Lung (tissue), 12 donors: ENCODE data around the gene MYD88. TPM values are rescaled to one million over a fixed set of nuclear protein-coding genes. Genes with fewer than 3 reads are reported as not detected.

ENCODE experiments used
- ATAC-seq: fragments of 200-7000 bp; cut with Tn5 transposase; one replicate; pipeline ENCODE4 v1.9.1; 2020; ENCODE audit warnings: moderate number of reproducible peaks; ENCODE audit not compliant: insufficient read depth, low FRiP score
- DNase-seq, 3 donors: peaks; one replicate each; pipeline ENCODE4 v3.0.0-alpha.2; 2013 to 2017
- H3K27ac ChIP-seq, 2 donors: one replicate each; pipeline ENCODE4 v1.5.1; 2013; ENCODE audit warnings: mild to moderate bottlenecking in 2 of 2, moderate library complexity in 2 of 2, control low read depth in 1 of 2, inconsistent platforms in 1 of 2, low read depth in 1 of 2, low read length in 1 of 2
- H3K27me3 ChIP-seq, 3 donors: one replicate each; pipeline ENCODE4 v1.5.1; 2013; ENCODE audit warnings: low read length in 2 of 3; ENCODE audit not compliant: control insufficient read depth in 3 of 3, insufficient read depth in 3 of 3
- H3K36me3 ChIP-seq, 4 donors: one replicate each; pipeline ENCODE4 v1.5.1; 2013; ENCODE audit warnings: low read length in 4 of 4, mild to moderate bottlenecking in 1 of 4, moderate library complexity in 1 of 4; ENCODE audit not compliant: control insufficient read depth in 4 of 4, insufficient read depth in 4 of 4
- H3K4me1 ChIP-seq, 5 donors: one replicate each; pipeline ENCODE4 v1.5.1; 2013; ENCODE audit warnings: low read length in 5 of 5, mild to moderate bottlenecking in 2 of 5, moderate library complexity in 1 of 5; ENCODE audit not compliant: control insufficient read depth in 5 of 5, insufficient read depth in 5 of 5
- H3K4me3 ChIP-seq: one replicate; pipeline ENCODE4 v1.5.1; 2013; ENCODE audit warnings: mild to moderate bottlenecking, control low read depth, moderate library complexity
- H3K9ac ChIP-seq, 2 donors: one replicate each; pipeline ENCODE4 v1.5.1; 2013; ENCODE audit warnings: low read length in 2 of 2, control low read depth in 1 of 2; ENCODE audit not compliant: insufficient read depth in 1 of 2
- H3K9me3 ChIP-seq, 4 donors: one replicate each; pipeline ENCODE4 v1.5.1; 2013; ENCODE audit warnings: low read length in 3 of 4, mild to moderate bottlenecking in 1 of 4, moderate library complexity in 1 of 4; ENCODE audit not compliant: control insufficient read depth in 4 of 4, insufficient read depth in 3 of 4
- WGBS, 2 donors: extraction: QIAGEN DNeasy Blood & Tissue Kit; methylation state at CpG; one replicate each; pipeline ENCODE4 v1.1.7; 2013; 5-methylcytosine and 5-hydroxymethylcytosine counted together
- polyA plus RNA-seq, 2 donors: library from polyadenylated mRNA; stranded (reverse); fragments of 200-250 nt; gene quantifications; one replicate each; pipeline ENCODE4 v1.2.1, GENCODE V29; 2013
- total RNA-seq, 2 donors: library from RNA; depleted of rRNA in 1 of 2; stranded (reverse); fragments of >200 nt in 1 of 2; gene quantifications; one replicate each; pipeline ENCODE4 v1.2.1, GENCODE V29; 2014 to 2021
- TF ChIP-seq, protein P1 (sequence below): IDR thresholded peaks from 2 replicates; pipeline ENCODE4 v1.5.1; 2012; ENCODE audit warnings: mild to moderate bottlenecking; ENCODE audit errors: control extremely low read depth, extremely low read depth
- donor health status: control.
- donor health status: control.
- donor health status: Bipolar disorder and iron deficiency.
- donor health status: healthy.
- donor health status: DM: yes; HTN: yes; CAD: no.

MYD88 gene
- total and polyA plus RNA-seq, 4 donors, result 32.5 to 145 (median 60.3) TPM

DNA sequence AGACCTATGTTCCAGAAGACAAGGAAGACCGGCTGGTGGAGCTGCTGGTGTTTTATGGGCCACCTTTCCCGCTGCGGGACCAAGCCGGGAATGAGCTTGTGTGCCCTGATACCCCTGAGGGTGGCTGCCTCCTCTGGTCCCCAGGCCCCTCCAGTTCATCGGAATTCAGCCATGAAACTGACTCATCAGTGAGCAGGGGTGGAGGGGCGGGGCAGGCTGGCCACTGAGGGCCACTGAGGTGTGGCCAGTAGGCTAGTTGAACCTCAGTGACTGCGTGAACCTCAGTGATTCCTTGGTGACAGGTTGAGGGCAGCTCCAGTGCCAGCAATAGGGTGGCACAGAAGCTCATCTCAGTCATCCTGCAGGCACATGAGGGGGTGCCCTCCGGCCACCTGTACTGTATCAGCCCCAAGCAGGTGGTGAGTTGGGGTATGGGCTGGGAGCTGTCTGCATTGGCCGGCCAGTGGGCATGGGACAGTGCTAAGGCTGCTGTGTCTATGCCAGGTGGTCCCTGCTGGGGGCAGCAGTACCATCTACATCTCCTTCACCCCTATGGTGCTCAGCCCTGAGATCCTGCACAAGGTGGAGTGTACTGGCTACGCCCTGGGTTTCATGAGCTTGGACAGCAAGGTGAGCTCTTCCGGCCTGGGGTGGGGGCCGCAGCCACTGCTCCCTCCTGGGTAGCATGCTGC lies 21.8 kb upstream of the MYD88 start:
- no peak for DNase-seq
- H3K36me3 ChIP-seq, result peaks cover 0 to 21% (median 5%) of the 10 kb centered on the region in 4 donors
- no peak overlapping the region for H3K4me3 ChIP-seq
- 89 to 95% methylated on average over 12 of the region's 12 CpGs for WGBS, 2 donors
- no peak overlapping the region for H3K9ac ChIP-seq
- no peaks in the 10 kb centered on the region for H3K9me3 ChIP-seq
- no peak for ATAC-seq
- TF ChIP-seq, protein P1, sequence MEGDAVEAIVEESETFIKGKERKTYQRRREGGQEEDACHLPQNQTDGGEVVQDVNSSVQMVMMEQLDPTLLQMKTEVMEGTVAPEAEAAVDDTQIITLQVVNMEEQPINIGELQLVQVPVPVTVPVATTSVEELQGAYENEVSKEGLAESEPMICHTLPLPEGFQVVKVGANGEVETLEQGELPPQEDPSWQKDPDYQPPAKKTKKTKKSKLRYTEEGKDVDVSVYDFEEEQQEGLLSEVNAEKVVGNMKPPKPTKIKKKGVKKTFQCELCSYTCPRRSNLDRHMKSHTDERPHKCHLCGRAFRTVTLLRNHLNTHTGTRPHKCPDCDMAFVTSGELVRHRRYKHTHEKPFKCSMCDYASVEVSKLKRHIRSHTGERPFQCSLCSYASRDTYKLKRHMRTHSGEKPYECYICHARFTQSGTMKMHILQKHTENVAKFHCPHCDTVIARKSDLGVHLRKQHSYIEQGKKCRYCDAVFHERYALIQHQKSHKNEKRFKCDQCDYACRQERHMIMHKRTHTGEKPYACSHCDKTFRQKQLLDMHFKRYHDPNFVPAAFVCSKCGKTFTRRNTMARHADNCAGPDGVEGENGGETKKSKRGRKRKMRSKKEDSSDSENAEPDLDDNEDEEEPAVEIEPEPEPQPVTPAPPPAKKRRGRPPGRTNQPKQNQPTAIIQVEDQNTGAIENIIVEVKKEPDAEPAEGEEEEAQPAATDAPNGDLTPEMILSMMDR, result no peak
- H3K27me3 ChIP-seq, result no peaks in the 10 kb centered on the region
- H3K4me1 ChIP-seq, result no peaks in the 10 kb centered on the region
- H3K27ac ChIP-seq, result no peak overlapping the region

DNA sequence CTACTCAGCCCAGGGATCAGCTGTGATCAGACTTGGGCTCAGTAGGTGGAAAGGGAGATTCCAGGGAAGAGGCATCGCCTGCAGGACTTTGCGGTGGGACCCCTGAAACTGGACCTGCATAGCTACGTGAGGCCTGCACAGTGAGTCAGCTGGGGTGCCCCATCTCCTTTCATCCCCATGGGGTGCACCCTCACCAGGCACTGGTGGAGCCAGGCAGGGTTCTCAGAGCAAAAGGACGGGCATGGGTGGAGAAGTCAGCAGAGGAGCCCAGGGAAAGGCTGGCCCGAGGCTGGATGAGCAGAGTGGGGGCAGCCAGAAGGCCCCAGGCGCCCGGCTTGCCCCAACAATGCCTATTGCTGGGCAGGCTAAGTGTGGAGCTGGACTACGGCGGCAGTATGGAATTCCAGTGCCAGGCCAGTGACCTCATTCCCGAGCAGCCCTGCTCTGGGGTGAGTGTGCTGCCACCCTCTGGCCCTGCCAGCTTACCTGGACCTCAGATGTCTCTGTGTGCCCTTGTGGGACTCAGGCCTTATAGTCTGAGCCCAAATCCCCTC lies 21.2 kb upstream of the MYD88 start:
- 78 to 94% methylated on average over 10 of the region's 10 CpGs for WGBS, 2 donors
- no peaks in the 10 kb centered on the region for H3K4me1 ChIP-seq
- ATAC-seq, result no peak

DNA sequence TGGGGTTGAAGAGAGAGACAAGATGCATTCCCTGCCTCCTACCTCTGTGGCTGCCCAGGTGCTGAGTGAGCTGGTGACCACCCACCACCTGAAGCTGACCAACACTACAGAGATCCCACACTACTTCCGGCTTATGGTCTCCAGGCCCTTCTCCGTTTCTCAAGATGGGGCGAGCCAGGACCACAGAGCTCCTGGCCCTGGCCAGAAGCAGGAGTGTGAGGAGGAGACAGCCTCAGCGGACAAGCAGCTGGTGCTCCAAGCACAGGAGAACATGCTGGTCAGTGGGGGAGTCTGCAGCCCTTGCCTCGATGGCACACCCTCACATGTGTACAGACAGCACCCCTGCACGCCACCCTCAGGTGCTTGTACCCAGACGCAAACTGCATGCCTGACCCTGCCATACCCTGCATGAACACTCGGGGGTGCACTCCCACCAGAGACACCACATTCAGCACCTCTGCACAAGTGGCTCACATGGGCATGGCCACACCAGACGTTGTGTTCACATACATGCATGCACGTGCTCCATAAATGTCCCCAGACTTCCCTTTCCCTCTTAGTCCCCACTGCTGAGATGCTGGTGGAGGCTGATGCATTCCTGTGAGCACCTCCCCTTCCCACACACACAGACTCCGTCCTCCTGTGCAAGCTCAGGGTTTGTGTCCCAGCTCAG lies 20.6 kb upstream of the MYD88 start:
- WGBS, 2 donors, result 53 to 63% methylated on average over 11 of the region's 11 CpGs

More for the DNA sequence above, 21.2 kb upstream of the MYD88 start:
- DNase-seq, result peak in 1 of 3 donors; percentile 18
- no peak overlapping the region for H3K27ac ChIP-seq
- H3K9ac ChIP-seq, result no peak overlapping the region
- no peaks in the 10 kb centered on the region for H3K9me3 ChIP-seq
- TF ChIP-seq, protein P1, result no peak
- H3K36me3 ChIP-seq, result peaks cover 3 to 27% (median 6%) of the 10 kb centered on the region in 4 donors
- no peak overlapping the region for H3K4me3 ChIP-seq
- H3K27me3 ChIP-seq, result no peaks in the 10 kb centered on the region

More for the DNA sequence above, 20.6 kb upstream of the MYD88 start:
- peak; percentile 77 for ATAC-seq
- DNase-seq, result peak; percentile 34 to 57 (median 57)
- Histone ChIP-seq H3K4me1 (no peaks in the 10 kb centered on the region), H3K4me3 (no peak overlapping the region), H3K27me3 (no peaks in the 10 kb centered on the region), H3K9me3 (no peaks in the 10 kb centered on the region), H3K36me3 (peaks cover 9 to 33% (median 12%) of the 10 kb centered on the region in 4 donors), H3K27ac (peak overlapping the region in 1 of 2 donors; percentile 16), H3K9ac (no peak overlapping the region)
- TF ChIP-seq, protein P1, result peak; percentile 79
